22Rv1 (cell line): ENCODE data around the gene DOCK3.
"Not testable (repeated sequence)": the region's sequence is repeated elsewhere in the genome, so short reads cannot be mapped to it uniquely, and the experiment has no call there.

Source experiments
- H3K27ac ChIP-seq: fragments of 450-650 bp; 2 replicates; pipeline ENCODE4 v1.5.1; 2017
- ZFX ChIP-seq: fragments of 450-650 bp; IDR thresholded peaks from 2 replicates; pipeline ENCODE4 v1.6.1; 2017; ENCODE audit warnings: antibody characterized with exemption, borderline replicate concordance
- TF ChIP-seq, protein P1 (sequence below): fragments of 450-650 bp; IDR thresholded peaks from 2 replicates; pipeline ENCODE4 v1.5.1; 2017; ENCODE audit warnings: mild to moderate bottlenecking

DOCK3 gene

DNA sequence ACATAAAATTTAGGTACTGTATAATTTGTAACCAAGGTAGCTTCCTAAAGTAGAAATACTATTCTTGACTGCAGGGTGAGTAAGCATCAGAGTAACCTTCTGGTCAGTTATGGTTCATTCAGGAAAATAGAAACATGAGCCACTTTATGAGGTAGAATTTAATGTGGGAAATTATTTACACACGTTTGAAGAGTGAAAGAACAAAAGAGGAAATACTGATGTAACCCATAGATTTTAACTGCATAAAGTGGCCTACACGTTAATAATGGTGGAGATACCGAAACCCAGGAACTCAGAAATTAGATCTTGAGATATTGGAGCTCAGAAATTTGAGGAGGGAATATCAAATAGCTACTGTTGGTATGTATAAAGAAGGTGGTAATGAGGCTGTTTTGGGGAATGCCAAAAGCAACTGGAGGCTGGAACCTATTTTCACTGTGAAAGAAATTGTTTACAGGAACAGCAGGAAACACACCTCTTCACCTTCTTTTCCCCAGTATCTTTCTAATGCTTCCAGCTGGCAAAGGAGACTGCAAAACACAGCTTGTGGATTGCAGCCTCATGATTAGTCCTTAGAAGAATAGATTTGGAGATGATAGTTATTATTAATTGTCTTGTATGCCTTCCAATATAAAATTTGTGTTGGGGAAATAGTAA is 216.1 kb downstream of the DOCK3 start:
- H3K27ac ChIP-seq = no peak overlapping the region
- TF ChIP-seq, protein P1, sequence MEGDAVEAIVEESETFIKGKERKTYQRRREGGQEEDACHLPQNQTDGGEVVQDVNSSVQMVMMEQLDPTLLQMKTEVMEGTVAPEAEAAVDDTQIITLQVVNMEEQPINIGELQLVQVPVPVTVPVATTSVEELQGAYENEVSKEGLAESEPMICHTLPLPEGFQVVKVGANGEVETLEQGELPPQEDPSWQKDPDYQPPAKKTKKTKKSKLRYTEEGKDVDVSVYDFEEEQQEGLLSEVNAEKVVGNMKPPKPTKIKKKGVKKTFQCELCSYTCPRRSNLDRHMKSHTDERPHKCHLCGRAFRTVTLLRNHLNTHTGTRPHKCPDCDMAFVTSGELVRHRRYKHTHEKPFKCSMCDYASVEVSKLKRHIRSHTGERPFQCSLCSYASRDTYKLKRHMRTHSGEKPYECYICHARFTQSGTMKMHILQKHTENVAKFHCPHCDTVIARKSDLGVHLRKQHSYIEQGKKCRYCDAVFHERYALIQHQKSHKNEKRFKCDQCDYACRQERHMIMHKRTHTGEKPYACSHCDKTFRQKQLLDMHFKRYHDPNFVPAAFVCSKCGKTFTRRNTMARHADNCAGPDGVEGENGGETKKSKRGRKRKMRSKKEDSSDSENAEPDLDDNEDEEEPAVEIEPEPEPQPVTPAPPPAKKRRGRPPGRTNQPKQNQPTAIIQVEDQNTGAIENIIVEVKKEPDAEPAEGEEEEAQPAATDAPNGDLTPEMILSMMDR = no peak
- no peak for TF ChIP-seq ZFX

DNA sequence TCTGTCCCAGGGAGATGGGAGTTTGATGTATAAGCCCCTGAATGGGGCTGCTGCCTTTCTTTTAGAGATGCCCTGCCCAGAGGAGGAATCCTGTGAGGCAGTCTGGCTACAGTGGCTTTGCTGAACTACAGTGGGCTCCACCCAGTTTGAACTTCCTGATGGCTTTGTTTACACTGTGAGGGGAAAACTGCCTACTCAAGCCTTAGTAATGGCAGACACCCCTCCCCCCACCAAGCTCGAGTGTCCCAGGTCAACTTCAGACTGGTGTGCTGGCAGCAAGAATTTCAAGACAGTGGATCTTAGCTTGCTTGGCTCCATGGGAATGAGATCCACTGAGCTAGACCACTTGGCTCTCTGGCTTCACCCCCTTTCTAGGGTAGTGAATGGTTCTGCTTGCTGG is 226.4 kb downstream of the DOCK3 start:
- not testable (repeated sequence) for H3K27ac ChIP-seq

DNA sequence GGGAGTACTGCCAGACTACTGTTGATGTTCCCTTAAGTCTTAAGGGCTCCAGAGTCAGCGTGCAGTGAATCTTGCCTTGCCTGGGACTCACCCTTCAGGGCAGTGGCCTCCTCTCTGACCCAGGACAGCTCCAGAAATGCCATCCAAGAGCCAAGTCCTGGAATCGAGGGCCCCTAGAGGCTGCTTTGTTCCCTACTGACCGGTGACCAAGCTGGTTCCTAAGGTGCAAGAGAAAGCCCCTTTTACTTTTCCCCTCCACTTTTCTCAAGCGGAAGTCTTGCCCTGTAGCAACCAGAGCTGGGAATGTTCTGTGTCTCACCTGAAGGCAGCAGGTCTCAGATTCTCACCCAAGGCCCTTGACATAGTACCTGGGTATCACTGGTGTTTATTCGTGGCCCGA is 238.0 kb downstream of the DOCK3 start:
- TF ChIP-seq ZFX = no peak
- TF ChIP-seq, protein P1 = peak; percentile 16; the same call in 1 of the 2 replicates
- peak overlapping the region; percentile 75 for H3K27ac ChIP-seq

DNA sequence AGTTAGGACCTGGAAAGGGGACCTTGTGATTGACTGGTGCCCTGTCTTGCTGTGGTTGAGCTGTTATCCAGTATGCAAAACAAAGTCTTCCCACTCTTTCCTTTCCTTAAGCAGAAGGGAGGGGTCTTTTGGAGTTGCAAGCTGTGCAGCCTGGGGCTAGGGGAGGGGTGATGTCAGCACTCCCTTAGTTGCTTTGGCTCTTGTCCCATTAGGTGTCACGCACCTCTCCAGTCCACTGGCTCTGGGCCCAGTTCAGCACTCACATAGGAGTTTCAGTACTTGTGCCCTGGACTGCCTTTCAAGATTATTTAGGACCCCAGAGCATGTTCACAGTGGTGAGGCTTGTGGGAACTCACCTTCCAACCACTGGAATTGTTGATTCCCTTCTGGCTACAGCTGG is 238.5 kb downstream of the DOCK3 start:
- TF ChIP-seq, protein P1 = no peak
- TF ChIP-seq ZFX = no peak
- peak overlapping the region; percentile 75 for H3K27ac ChIP-seq

DNA sequence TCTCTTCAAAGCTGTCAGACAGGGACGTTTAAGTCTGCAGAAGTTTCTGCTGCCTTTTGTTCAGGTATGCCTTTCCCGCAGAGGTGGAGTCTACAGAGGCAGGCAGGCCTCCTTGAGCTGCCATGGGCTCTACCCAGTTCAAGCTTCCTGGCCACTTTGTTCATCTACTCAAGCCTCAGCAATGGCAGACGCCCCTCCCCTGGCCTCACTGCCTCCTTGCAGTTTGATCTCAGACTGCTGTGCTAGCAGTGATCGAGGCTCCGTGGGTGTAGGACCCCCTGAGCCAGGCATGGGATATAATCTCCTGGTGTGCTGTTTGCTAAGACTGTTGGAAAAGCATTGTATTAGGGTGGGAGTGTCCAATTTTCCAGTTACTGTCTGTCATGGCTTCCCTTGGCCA is 247.3 kb downstream of the DOCK3 start:
- not testable (repeated sequence) for H3K27ac ChIP-seq

DNA sequence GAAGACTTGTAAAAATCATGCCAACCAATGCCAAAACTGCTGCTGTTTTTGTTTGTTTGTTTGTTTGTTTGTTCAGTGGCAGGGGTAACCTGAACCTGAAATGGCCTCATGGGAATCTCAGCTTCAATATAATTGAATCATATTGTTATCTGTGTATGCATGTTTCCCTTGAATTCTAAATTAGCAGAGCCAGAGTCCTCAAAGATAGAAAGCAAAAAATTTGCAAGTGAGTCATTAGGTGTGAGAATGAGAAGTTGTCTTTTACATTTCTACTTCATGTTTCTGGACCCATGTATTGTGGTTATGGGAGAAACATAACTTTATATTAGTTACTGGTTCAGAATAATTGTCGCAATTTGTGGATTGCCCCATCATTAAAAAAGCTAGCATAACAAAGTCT is 249.2 kb downstream of the DOCK3 start:
- TF ChIP-seq ZFX = no peak
- TF ChIP-seq, protein P1 = no peak
- H3K27ac ChIP-seq = no peak overlapping the region

DNA sequence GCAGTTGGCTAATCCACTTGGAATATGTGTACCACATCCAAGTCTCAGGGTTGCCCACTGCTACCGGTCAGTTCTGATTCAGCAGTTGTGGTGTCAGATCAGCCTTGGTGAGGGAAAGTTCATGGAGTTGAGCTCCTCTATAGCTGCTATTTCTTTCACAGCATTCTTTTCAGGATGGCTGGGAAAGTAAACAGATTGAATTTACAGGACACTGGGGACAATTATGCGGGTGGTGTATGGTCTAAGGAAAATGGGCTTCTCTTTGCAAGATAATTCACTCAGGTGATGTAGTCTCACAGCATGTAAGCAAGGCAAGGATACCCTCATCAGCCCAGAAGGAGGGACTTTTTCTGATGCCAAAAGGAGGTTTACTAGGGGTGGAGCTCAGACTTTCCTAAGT is 249.9 kb downstream of the DOCK3 start:
- H3K27ac ChIP-seq = no peak overlapping the region
- TF ChIP-seq, protein P1 = no peak
- TF ChIP-seq ZFX = no peak

DNA sequence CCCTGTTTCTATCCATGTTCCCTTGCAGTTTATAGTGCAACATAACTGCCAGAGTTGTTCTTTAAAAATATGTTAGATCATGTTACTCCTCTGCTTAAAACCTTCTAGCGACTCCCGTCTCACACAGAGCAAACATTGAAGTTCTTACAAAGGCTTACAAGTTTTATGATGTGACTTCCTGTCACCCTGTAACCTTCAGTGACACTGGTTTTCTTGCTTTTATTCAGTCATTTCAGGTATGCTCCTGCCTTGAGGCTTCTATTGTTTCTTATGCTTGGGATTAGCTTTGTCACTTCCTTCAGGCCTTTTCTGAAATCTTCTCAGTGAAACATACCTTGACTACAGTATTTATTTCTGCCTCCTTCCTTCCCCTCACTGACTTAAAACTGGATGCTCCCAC is 252.1 kb downstream of the DOCK3 start:
- 0 out of 2 replicates have a peak overlapping the region, but pooled peaks have one; percentile 15 for H3K27ac ChIP-seq
- no peak for TF ChIP-seq ZFX
- TF ChIP-seq, protein P1 = no peak
